Measurements from ENCODE around the gene ST3GAL5.

GRCh38 chr2:85797263-85797660, 91.5 kb downstream of the ST3GAL5 start:
- no peak for TF ChIP-seq CTCF (conservative IDR thresholded peaks at IDR 0.05; ENCODE audit: low read length)
- TF ChIP-seq EZH2phosphoT487 (IDR thresholded peaks at IDR 0.05; ENCODE audit: borderline replicate concordance, low read depth, low read length), result no peak

All from OCI-LY7 (cell line).